Chondrocyte (in vitro differentiated cells): ENCODE results near the gene KIAA2012. TPM values are rescaled to one million over a fixed set of nuclear protein-coding genes. Genes with fewer than 3 reads are reported as not detected.

Source experiments
- DNase-seq: peaks from one replicate; pipeline ENCODE4 v3.0.0; 2021; ENCODE audit warnings: mixed read lengths, low spot score
- H3K27ac Mint-ChIP-seq: one replicate; pipeline ENCODE4 v1.8.0; 2021; ENCODE audit warnings: mild to moderate bottlenecking, moderate library complexity, mixed read lengths; ENCODE audit not compliant: unreplicated experiment
- H3K27me3 Mint-ChIP-seq: 2 replicates; pipeline ENCODE4 v1.8.0; 2021; ENCODE audit warnings: low read depth, mixed read lengths
- H3K36me3 Mint-ChIP-seq: 2 replicates; pipeline ENCODE4 v1.8.0; 2021; ENCODE audit warnings: low read depth, mixed read lengths
- H3K4me1 Mint-ChIP-seq: 2 replicates; pipeline ENCODE4 v1.8.0; 2021; ENCODE audit warnings: low read depth, mild to moderate bottlenecking, mixed read lengths
- H3K4me3 Mint-ChIP-seq: one replicate; pipeline ENCODE4 v1.8.0; 2021; ENCODE audit warnings: mild to moderate bottlenecking, moderate library complexity, mixed read lengths; ENCODE audit not compliant: unreplicated experiment
- H3K9me3 Mint-ChIP-seq: 2 replicates; pipeline ENCODE4 v1.8.0; 2021; ENCODE audit warnings: low read depth, mixed read lengths
- CTCF ChIP-seq: fragments of 200-600 bp; sonication (generic); IDR thresholded peaks from 2 replicates; pipeline ENCODE4 v1.5.0; 2021; ENCODE audit warnings: antibody characterized with exemption, mild to moderate bottlenecking, moderate library complexity
- total RNA-seq: library from RNA; stranded (reverse); gene quantifications from 3 replicates; pipeline ENCODE4 v1.2.1, GENCODE V29; 2021

The KIAA2012 gene
- total RNA-seq, 1 donor from 2014 or later = not detected

GRCh38 chr2:202141329-202141947 lies 68.4 kb downstream of the KIAA2012 start:
- H3K36me3 Mint-ChIP-seq = no peaks in the 10 kb centered on the region
- TF ChIP-seq CTCF = no peak
- H3K9me3 Mint-ChIP-seq = no peaks in the 10 kb centered on the region
- no peak overlapping the region for H3K4me3 Mint-ChIP-seq
- H3K27me3 Mint-ChIP-seq = no peaks in the 10 kb centered on the region
- H3K27ac Mint-ChIP-seq = no peak overlapping the region
- no peak for DNase-seq
- H3K4me1 Mint-ChIP-seq = peaks cover 11% of the 10 kb centered on the region

- Mint-ChIP-seq H3K36me3 (no peaks in the 10 kb centered on the region), H3K27me3 (no peaks in the 10 kb centered on the region), H3K27ac (no peak overlapping the region), H3K4me1 (peaks cover 16% of the 10 kb centered on the region), H3K4me3 (no peak overlapping the region), H3K9me3 (no peaks in the 10 kb centered on the region)
- TF ChIP-seq CTCF = no peak
- no peak for DNase-seq
These were observed 69.5 kb downstream of the KIAA2012 start for GRCh38 chr2:202142540-202142939.

DNA sequence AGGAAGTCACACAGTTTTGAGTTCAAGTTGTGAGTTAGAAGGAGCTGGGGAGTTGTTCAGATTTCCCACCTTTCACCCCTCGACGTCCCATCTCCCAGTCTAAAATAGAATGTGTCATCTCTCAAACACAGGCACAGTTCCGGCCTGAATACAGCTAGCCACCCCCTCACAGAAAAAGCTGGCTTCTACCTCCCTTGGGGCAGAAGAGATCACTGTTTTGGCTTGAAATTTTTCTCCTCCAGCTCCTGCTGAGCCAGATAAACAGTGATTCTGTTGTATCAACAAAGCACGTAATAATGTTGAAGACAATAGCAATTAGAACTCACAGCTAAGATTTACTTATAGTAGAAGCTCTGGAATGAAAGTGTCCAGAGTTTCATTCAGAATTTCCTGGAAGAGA lies 74.7 kb downstream of the KIAA2012 start:
- Mint-ChIP-seq H3K27me3 (no peaks in the 10 kb centered on the region), H3K4me1 (peaks cover 25% of the 10 kb centered on the region), H3K36me3 (no peaks in the 10 kb centered on the region), H3K27ac (peak overlapping the region; percentile 71), H3K4me3 (no peak overlapping the region), H3K9me3 (no peaks in the 10 kb centered on the region)
- no peak for DNase-seq
- no peak for TF ChIP-seq CTCF

DNA sequence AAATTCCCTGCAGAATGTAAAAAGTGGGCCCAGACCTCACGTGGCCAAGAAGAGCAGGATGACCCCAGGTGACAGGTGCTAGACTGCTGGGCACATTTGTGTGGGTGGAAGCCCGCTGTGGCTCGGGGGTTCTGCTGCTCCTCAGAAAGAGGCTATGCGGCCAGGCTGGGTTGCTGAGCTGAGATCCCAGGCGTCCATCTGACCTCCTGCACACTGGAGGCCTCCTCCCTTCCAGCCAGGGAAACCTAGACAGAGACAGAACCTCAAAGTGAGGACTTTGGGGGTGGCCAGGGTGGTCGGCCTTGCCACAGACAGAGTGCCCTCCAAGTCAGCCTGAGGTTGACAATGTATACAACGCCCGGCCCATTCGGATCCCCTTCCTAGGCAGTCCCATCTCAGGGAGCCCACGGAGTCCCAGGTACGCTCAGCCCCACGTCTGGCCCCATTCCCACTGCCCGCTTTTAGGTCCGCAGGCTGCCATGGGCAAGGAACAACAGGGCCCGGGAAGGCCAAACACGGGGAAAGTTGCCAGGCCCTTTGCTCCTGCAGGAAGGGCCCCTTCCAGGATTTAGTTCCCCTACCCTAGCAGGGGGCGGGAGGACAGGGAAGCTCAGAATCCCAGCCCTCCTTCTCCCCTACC lies 75.6 kb downstream of the KIAA2012 start:
- Mint-ChIP-seq H3K4me3 (no peak overlapping the region), H3K9me3 (no peaks in the 10 kb centered on the region), H3K27me3 (no peaks in the 10 kb centered on the region), H3K27ac (no peak overlapping the region), H3K4me1 (peaks cover 25% of the 10 kb centered on the region), H3K36me3 (no peaks in the 10 kb centered on the region)
- DNase-seq = no peak
- no peak for TF ChIP-seq CTCF

DNA sequence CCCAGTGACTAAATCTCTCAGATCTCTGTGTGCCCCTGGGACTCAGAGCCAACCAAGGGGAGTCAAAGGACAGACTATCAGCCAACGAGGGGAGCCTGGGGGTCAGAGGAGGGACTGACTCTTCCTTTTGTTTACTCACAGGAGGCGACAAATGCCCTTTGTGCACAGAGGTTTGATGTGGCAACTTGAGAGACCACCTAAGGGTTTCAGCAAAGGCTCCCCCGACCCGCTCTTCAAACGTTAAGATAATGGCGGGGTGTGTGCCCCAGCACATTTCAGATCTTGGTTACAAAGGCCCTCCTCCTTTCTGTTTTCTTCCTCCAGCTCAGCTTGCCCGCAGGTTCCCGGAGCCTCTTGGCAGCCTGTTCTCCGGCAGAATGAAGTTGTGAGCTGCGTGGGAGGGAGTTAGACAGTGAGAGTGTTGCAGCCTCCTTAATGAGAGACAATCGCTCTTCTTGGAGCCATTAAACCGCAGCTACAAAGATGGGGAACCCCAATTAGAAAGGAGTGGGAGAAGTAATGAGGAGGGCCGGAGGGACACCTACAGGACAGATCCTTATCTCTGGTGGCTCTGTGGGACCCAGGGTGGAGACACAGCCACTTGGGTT lies 76.2 kb downstream of the KIAA2012 start:
- no peak overlapping the region for H3K4me3 Mint-ChIP-seq

More for the DNA sequence above, 76.2 kb downstream of the KIAA2012 start:
- Mint-ChIP-seq H3K9me3 (no peaks in the 10 kb centered on the region), H3K27ac (peak overlapping the region; percentile 32), H3K36me3 (no peaks in the 10 kb centered on the region), H3K27me3 (no peaks in the 10 kb centered on the region), H3K4me1 (peaks cover 25% of the 10 kb centered on the region)
- peak; percentile 39 for TF ChIP-seq CTCF
- DNase-seq = no peak
